HK-2 (cell line): ENCODE data around the gene LYPLA2.
A peak's percentile ranks its signal among the peaks of the same experiment; 100 is the strongest.

Source experiments
- DNase-seq: peaks from one replicate; pipeline ENCODE4 v3.0.0-alpha.2; 2018; ENCODE audit not compliant: unreplicated experiment

LYPLA2 gene

GRCh38 chr1:23790696-23791515 lies at the start of gene LYPLA2:
Gene LYPLA2, plus strand, starts transcription at chr1:23791145. Its CDS starts 1,538 bp downstream, at chr1:23792683.
- peak; percentile 92 for DNase-seq

GRCh38 chr1:23741609-23742008 lies 49.3 kb upstream of the LYPLA2 start:
- no peak for DNase-seq

GRCh38 chr1:23742670-23743286 lies 48.2 kb upstream of the LYPLA2 start:
- DNase-seq: no peak

- peak; percentile 71 for DNase-seq
Measured at GRCh38 chr1:23743287-23744152, 47.4 kb upstream of the LYPLA2 start, which contains the start of gene ELOA. Gene ELOA, plus strand, starts transcription at chr1:23743471. Its CDS starts 33 bp downstream, at chr1:23743504.

GRCh38 chr1:23745515-23745914 lies 45.4 kb upstream of the LYPLA2 start:
- DNase-seq: no peak

- DNase-seq: no peak
Measured at GRCh38 chr1:23748016-23748415, 42.9 kb upstream of the LYPLA2 start.

GRCh38 chr1:23751050-23751814 lies 39.7 kb upstream of the LYPLA2 start:
- peak; percentile 35 for DNase-seq

GRCh38 chr1:23751815-23752200 lies 39.1 kb upstream of the LYPLA2 start:
- DNase-seq: no peak

- no peak for DNase-seq
Measured at GRCh38 chr1:23752909-23753308, 38.0 kb upstream of the LYPLA2 start.

- peak; percentile 50 for DNase-seq
Measured at GRCh38 chr1:23756676-23757075, 34.3 kb upstream of the LYPLA2 start.

GRCh38 chr1:23757812-23758211 lies 33.1 kb upstream of the LYPLA2 start:
- no peak for DNase-seq

- DNase-seq: no peak
Measured at GRCh38 chr1:23759277-23759676, 31.7 kb upstream of the LYPLA2 start.

GRCh38 chr1:23763041-23763577 lies 27.8 kb upstream of the LYPLA2 start:
- no peak for DNase-seq

GRCh38 chr1:23768733-23769132 lies 22.2 kb upstream of the LYPLA2 start:
- DNase-seq: no peak

- DNase-seq: peak; percentile 83
Measured at GRCh38 chr1:23772049-23772853, 18.7 kb upstream of the LYPLA2 start.

- no peak for DNase-seq
Measured at GRCh38 chr1:23772854-23773242, 18.1 kb upstream of the LYPLA2 start.

- no peak for DNase-seq
Measured at GRCh38 chr1:23774174-23774880, 16.6 kb upstream of the LYPLA2 start.

GRCh38 chr1:23776217-23776616 lies 14.7 kb upstream of the LYPLA2 start:
- DNase-seq: no peak

- peak; percentile 85 for DNase-seq
Measured at GRCh38 chr1:23777979-23778814, 12.7 kb upstream of the LYPLA2 start, which contains the start of gene PITHD1. Gene PITHD1, plus strand, starts transcription at chr1:23778418. Its CDS starts 98 bp downstream, at chr1:23778516.
